Keratinocyte (primary cell): ENCODE results near the gene HYPK. TPM values are rescaled to one million over a fixed set of nuclear protein-coding genes. Genes with fewer than 3 reads are reported as not detected.

Experiments
- DNase-seq: peaks from one replicate; pipeline ENCODE4 v3.0.0-alpha.2; 2011; ENCODE audit warnings: low read depth, missing footprints, low spot score
- FAIRE-seq: peaks from 2 replicates; lab custom pipeline; 2011; peaks lifted over from hg19 to GRCh38; lab: Jason Lieb, UNC
- H2AFZ ChIP-seq: 2 replicates; pipeline ENCODE4 v1.6.0; 2012; ENCODE audit warnings: low read length, control low read depth, inconsistent platforms; ENCODE audit not compliant: control insufficient read depth
- H3K27ac ChIP-seq: 2 replicates; pipeline ENCODE4 v1.5.1; 2011; ENCODE audit warnings: low read length; ENCODE audit not compliant: control insufficient read depth, insufficient read depth
- H3K27me3 ChIP-seq: 3 replicates; pipeline ENCODE4 v1.6.0; 2011; ENCODE audit warnings: low read length; ENCODE audit not compliant: control insufficient read depth, insufficient read depth; ENCODE audit errors: extremely low read depth
- H3K36me3 ChIP-seq, 2 experiments: 2 replicates in 1 of 2; 3 replicates in 1 of 2; pipeline ENCODE4 v1.5.1; 2011; ENCODE audit warnings: low read length in 2 of 2, mild to moderate bottlenecking in 1 of 2; ENCODE audit not compliant: control insufficient read depth in 2 of 2, insufficient read depth in 2 of 2; ENCODE audit errors: extremely low read depth in 1 of 2
- H3K4me1 ChIP-seq: 3 replicates; pipeline ENCODE4 v1.5.1; 2011; ENCODE audit warnings: low read length; ENCODE audit not compliant: control insufficient read depth, insufficient read depth; ENCODE audit errors: extremely low read depth
- H3K4me2 ChIP-seq: 3 replicates; pipeline ENCODE4 v1.6.0; 2011; ENCODE audit warnings: low read depth, low read length; ENCODE audit not compliant: control insufficient read depth, insufficient read depth; ENCODE audit errors: extremely low read depth
- H3K4me3 ChIP-seq, 3 experiments: fragments of 200-600 bp in 1 of 3; sonication (generic) in 1 of 3; 2 replicates in 2 of 3; 3 replicates in 1 of 3; pipeline ENCODE4 v1.5.1; 2011 to 2016; ENCODE audit warnings: low read length in 3 of 3, mild to moderate bottlenecking in 3 of 3, control low read depth in 2 of 3, inconsistent platforms in 1 of 3, low read depth in 1 of 3, mixed read lengths in 1 of 3, mixed run types in 1 of 3, moderate library complexity in 1 of 3; ENCODE audit not compliant: control insufficient read depth in 2 of 3, insufficient read depth in 2 of 3; ENCODE audit errors: extremely low read depth in 1 of 3
- H3K79me2 ChIP-seq: 2 replicates; pipeline ENCODE4 v1.6.0; 2012; ENCODE audit warnings: low read length; ENCODE audit not compliant: control insufficient read depth, insufficient read depth
- H3K9ac ChIP-seq: 3 replicates; pipeline ENCODE4 v1.6.0; 2011; ENCODE audit warnings: low read length; ENCODE audit not compliant: control insufficient read depth, insufficient read depth; ENCODE audit errors: extremely low read depth
- H3K9me1 ChIP-seq: 3 replicates; pipeline ENCODE4 v1.6.0; 2011; ENCODE audit warnings: low read length; ENCODE audit not compliant: control insufficient read depth, insufficient read depth; ENCODE audit errors: extremely low read depth
- H3K9me3 ChIP-seq: 2 replicates; pipeline ENCODE4 v1.5.1; 2012; ENCODE audit warnings: low read depth, low read length; ENCODE audit not compliant: control insufficient read depth
- H4K20me1 ChIP-seq: 3 replicates; pipeline ENCODE4 v1.6.0; 2011; ENCODE audit warnings: low read length; ENCODE audit not compliant: control insufficient read depth, insufficient read depth; ENCODE audit errors: extremely low read depth
- EZH2 ChIP-seq: IDR thresholded peaks from one replicate; pipeline ENCODE4 v1.6.1; 2012; ENCODE audit warnings: inconsistent platforms, mild to moderate bottlenecking, low read length, moderate library complexity
- dilution Hi-C: fragments of 300-500 bp; cut with MboI; formaldehyde crosslinking; loops from one replicate; pipeline ENCODE4 v1.7.0; 2020; ENCODE audit warnings: low sequenced_read_pairs; ENCODE audit not compliant: extremely low pct_ligation_motif_present
- polyA plus RNA-seq, 5 experiments: library from polyadenylated mRNA; depleted of rRNA in 3 of 5; stranded (reverse) in 3 of 5; stranded (forward) in 1 of 5; unstranded in 1 of 5; fragments of >200 nt; gene quantifications; 1 replicate in 1 of 5; 2 replicates in 3 of 5; 3 replicates in 1 of 5; pipeline versions ENCODE4 v1.2.1 to v1.2.3, GENCODE V29; 2011 to 2012; ENCODE audit warnings: missing spikeins in 2 of 5, low read depth in 1 of 5, low replicate concordance in 1 of 5
- TF ChIP-seq, protein P1 (sequence below), 3 experiments: IDR thresholded peaks in 1 of 3; conservative IDR thresholded peaks in 1 of 3; optimal IDR thresholded peaks in 1 of 3; 2 replicates in 2 of 3; 3 replicates in 1 of 3; pipeline versions ENCODE3 to v1.5.1; 2011; ENCODE audit warnings: low read length in 3 of 3, mild to moderate bottlenecking in 3 of 3, moderate library complexity in 2 of 3, control low read depth in 1 of 3, inconsistent platforms in 1 of 3; ENCODE audit not compliant: insufficient read depth in 2 of 3; ENCODE audit errors: extremely low read depth in 1 of 3

Gene HYPK
- polyA plus RNA-seq, 1 donor (not counting 4 experiments of a cell fraction or from before 2014, with no cell fraction given): 27.5 TPM

DNA sequence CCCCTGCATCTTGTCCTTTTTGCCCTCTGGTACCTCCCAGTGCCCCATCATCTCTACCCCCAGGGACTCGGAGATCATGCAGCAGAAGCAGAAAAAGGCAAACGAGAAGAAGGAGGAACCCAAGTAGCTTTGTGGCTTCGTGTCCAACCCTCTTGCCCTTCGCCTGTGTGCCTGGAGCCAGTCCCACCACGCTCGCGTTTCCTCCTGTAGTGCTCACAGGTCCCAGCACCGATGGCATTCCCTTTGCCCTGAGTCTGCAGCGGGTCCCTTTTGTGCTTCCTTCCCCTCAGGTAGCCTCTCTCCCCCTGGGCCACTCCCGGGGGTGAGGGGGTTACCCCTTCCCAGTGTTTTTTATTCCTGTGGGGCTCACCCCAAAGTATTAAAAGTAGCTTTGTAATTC lies 6.8 kb upstream of the HYPK start:
- Histone ChIP-seq H3K4me3 (peak overlapping the region in 1 of 3 experiments; percentile 94), H3K4me2 (peak overlapping the region; percentile 95), H4K20me1 (no peaks in the 10 kb centered on the region), H3K9ac (peak overlapping the region; percentile 100), H3K9me3 (no peaks in the 10 kb centered on the region), H3K9me1 (no peaks in the 10 kb centered on the region), H3K27ac (no peak overlapping the region), H3K27me3 (no peaks in the 10 kb centered on the region), H2AFZ (no peak overlapping the region), H3K36me3 (peaks cover 19 to 37% of the 10 kb centered on the region in 2 experiments), H3K79me2 (peaks cover 33% of the 10 kb centered on the region), H3K4me1 (peaks cover 17% of the 10 kb centered on the region)
- TF ChIP-seq, protein P1, sequence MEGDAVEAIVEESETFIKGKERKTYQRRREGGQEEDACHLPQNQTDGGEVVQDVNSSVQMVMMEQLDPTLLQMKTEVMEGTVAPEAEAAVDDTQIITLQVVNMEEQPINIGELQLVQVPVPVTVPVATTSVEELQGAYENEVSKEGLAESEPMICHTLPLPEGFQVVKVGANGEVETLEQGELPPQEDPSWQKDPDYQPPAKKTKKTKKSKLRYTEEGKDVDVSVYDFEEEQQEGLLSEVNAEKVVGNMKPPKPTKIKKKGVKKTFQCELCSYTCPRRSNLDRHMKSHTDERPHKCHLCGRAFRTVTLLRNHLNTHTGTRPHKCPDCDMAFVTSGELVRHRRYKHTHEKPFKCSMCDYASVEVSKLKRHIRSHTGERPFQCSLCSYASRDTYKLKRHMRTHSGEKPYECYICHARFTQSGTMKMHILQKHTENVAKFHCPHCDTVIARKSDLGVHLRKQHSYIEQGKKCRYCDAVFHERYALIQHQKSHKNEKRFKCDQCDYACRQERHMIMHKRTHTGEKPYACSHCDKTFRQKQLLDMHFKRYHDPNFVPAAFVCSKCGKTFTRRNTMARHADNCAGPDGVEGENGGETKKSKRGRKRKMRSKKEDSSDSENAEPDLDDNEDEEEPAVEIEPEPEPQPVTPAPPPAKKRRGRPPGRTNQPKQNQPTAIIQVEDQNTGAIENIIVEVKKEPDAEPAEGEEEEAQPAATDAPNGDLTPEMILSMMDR (optimal IDR thresholded peaks at IDR 0.05 in 1 of 3, IDR thresholded peaks at IDR 0.05 in 1 of 3, conservative IDR thresholded peaks at IDR 0.05 in 1 of 3; ENCODE audit: extremely low read depth in 1 of 3, insufficient read depth in 2 of 3, low read length in 3 of 3): no peak
- no peak for TF ChIP-seq EZH2
- no peak for DNase-seq
- dilution Hi-C loops: no loop called here
- FAIRE-seq: no peak

DNA sequence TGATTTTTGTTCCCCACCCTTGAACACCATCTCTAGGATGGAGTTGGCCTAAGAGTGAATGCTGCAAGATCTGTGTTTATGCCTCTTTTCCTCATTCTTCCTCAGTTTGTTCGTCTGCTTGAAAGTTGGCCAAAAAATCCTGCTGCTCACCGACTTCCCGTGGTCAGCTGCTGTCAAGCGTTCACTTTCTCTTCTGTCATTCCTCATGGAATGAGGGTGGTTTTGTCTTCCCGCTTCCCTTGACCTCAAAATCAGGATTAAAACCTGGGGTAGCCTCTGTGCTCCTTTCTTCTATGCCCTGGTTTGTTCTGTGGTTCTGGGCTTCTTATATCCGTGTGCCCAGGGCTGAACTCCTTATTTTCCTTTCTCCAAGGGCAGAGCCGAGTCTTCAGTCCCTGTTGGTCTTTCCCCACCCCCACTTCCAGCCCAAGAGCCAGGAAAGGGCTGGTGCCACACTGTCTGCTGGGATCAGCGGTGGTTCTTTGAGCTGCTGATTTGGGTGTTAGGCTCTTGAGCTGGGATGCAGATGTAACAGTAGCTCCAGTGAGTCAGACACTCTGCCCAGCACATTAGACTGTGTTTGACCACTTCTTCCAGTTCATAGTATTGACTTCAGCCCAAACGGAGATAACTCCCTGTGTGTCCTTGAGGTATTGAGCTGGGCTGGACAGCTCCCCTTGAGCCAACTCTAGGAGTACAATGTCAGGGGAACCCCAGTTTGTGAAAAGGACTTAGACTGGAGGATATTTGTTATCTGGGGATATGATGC lies 5.9 kb upstream of the HYPK start:
- no peaks in the 10 kb centered on the region for H3K27me3 ChIP-seq
- H3K9ac ChIP-seq: no peak overlapping the region
- TF ChIP-seq, protein P1 (optimal IDR thresholded peaks at IDR 0.05 in 1 of 3, IDR thresholded peaks at IDR 0.05 in 1 of 3, conservative IDR thresholded peaks at IDR 0.05 in 1 of 3; ENCODE audit: extremely low read depth in 1 of 3, insufficient read depth in 2 of 3, low read length in 3 of 3): no peak
- TF ChIP-seq EZH2: no peak
- H3K36me3 ChIP-seq: peaks cover 24 to 37% of the 10 kb centered on the region in 2 experiments
- no peak overlapping the region for H2AFZ ChIP-seq
- H3K9me3 ChIP-seq: no peaks in the 10 kb centered on the region
- no peak overlapping the region for H3K27ac ChIP-seq
- no peak overlapping the region for H3K4me3 ChIP-seq
- H3K4me1 ChIP-seq: peaks cover 17% of the 10 kb centered on the region
- no peaks in the 10 kb centered on the region for H3K9me1 ChIP-seq
- no peak overlapping the region for H3K4me2 ChIP-seq
- FAIRE-seq (no peak), DNase-seq (no peak)
- dilution Hi-C loops: no loop called here
- no peaks in the 10 kb centered on the region for H4K20me1 ChIP-seq
- H3K79me2 ChIP-seq: peaks cover 33% of the 10 kb centered on the region
